Caki2 (cell line): Measurements from ENCODE around the gene SH3RF3. TPM values are rescaled to one million over a fixed set of nuclear protein-coding genes. Genes with fewer than 3 reads are reported as not detected.

Experiments
- DNase-seq: peaks from one replicate; pipeline ENCODE4 v3.0.0-alpha.2; 2015; ENCODE audit warnings: low read depth
- in situ Hi-C: cut with HindIII; loops from 2 replicates; pipeline ENCODE4 v1.10.0; 2016; ENCODE audit warnings: low sequenced_read_pairs, low pct_unique_long_range_greater_than_20kb, mixed read lengths
- total RNA-seq: library from RNA; depleted of rRNA; stranded (reverse); fragments of >200 nt; shearing (Covaris generic); gene quantifications from 2 replicates; pipeline ENCODE4 v1.2.3, GENCODE V29; 2014; ENCODE audit warnings: low replicate concordance

Gene SH3RF3
- total RNA-seq, 1 experiment from 2014 or later: 0.20 TPM

DNA sequence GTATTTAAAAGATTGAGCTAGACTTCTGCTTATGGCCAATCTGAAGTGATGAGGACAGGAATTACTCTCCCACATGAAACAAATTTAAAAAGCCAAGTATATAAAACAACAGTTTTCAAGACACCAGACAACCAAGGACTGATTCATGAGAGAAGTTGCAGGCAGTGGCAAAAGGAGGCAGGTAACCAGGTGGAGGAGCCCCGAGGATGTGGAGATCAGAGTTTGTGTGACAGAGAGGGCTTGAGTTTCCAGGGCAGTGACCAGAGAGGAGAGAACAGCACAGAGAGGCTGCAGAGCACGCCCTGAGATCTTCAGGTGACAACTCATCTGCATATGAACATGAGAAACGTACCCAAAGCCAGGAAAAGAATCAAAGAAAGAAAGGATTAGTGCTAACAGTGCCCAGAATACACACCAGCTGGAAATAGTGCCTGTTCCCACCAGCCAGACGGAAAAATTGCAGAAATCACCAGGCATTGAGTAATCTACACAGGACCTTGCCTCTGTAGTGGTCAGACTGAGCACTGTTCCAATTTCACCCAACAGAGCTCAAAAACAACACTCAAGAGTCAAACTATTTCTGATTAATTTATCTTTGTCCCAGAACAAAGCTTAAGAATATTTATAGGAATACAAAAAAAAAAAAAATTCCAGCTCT lies 311.6 kb downstream of the SH3RF3 start:
- no peak for DNase-seq
- in situ Hi-C loops: no loop called here

DNA sequence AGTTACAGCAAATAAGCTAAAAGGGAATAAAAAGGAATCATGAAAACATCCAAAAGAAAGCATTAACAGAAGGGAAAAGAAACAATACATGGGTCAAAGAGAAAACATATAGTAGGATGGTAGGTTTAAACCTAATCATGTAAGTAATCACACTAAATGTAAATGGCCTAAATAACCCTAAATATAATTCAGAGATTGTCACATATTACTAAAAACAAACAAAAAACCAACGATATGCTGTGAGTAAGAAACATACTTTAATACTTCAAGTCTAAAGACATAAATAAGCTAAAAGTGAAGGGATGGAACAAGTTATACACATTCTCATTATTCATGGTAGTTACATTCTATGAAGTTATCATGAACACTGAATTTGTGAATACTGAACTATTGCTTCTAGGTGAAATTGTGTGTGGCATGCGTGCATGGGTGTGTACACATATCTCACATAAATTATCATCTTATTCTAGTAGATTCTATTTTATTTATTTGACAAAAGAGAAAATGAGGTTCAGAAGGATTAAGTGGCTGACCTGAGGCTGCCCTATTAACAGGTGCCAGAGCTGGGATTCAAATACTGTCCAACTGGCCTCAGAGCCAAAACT lies 313.8 kb downstream of the SH3RF3 start:
- in situ Hi-C loops: no loop called here
- no peak for DNase-seq

DNA sequence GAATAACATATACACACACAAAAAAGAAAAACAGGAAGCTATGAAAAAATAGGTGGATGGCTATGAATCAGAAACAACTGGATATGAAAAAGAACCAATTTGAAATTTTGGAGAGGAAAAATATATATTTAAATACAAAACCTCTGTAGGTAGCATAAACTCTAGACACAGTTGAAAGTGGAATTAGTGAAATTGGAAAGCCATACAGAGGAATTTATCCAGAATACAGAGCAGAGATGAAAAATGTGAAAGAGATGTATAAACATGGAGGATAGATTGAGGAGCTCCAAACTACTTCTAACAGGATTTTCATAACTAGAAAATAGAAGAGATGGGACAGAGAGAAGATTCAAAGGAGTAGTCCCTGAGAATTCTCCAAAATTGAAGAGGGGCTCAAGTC lies 315.9 kb downstream of the SH3RF3 start:
- in situ Hi-C loops: no loop called here

DNA sequence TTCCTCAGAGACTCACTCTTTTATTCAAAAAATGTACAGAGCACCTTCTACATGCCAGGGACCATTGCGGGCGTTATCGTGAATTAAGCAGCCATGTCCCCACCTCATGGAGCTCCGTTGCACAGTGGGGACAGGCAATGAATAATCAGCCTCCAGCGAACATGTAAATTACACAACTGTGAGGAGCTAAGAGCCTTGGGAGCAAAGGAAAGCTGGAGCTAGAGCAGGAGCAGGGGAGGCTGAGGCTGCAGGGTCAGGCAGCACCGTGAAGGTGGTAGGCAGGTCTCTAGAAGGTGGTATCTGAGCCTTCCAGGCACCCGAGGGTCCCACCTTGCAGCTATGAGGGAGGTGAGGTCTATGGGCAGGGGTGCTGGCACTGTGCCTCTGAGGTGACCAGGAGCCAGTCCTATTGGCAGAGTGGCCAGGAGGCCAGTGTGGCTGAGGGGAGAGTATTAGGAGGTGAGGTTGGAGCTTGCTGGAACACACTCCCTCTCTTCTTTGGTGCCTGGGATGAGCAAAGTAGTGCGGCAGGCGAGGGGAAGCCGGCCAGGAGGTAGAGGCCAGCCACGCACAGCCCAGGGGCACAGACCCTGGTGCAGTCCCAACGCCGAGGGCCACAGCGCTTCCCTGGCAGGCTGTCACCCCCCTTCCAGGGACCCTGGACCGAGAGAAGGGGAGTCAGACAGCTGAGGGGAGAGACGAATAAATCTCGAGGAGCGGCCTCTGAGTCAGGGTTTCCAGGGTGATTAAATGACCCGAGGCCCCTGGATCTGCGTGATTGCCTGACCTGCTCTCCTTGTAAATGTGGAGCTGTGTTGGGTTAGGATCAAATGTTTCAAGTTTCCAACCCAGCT lies 317.5 kb downstream of the SH3RF3 start:
- in situ Hi-C loops: no loop called here
- DNase-seq: no peak

More for the DNA sequence above, 315.9 kb downstream of the SH3RF3 start:
- no peak for DNase-seq

DNA sequence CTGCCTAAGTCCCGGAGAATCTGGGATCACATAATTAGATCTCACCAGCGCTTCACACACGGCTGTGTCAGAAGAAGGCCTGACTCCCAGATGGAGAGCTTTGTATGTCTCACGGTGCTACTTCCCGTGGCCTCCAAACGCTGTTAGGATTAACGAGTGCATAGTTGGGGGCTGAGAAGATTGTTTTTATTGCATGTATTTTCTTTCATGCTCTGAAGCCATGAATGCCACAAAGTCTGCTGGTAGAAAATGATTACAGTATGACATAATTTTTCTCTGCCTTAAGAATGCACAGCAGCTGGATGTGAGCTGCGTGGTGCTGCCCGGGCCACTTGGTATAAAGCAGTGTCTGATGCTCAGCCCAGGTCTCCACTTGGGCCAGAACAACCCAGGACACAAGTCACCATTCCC lies 318.3 kb downstream of the SH3RF3 start:
- no peak for DNase-seq
- in situ Hi-C loops: no loop called here

DNA sequence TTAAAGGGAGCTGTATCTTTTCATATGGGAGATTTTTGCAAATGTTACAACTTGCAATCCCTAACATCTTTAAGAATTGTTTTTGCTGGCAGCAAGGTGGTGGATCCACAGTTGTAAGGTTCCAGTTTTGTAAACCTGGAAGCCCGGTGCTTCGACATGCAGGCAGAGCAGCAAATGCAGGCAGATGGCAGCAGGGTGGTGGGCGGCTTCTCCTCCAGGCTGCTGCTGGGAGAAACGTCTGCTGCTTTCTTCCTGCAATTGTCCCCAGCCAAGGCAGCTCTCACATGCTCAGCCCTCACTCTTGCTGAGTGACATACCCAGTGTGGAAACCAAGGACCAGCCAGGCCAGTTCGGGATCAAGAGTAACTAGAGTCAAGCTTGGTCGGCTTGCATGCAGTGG lies 318.8 kb downstream of the SH3RF3 start:
- in situ Hi-C loops: no loop called here
- DNase-seq: no peak

DNA sequence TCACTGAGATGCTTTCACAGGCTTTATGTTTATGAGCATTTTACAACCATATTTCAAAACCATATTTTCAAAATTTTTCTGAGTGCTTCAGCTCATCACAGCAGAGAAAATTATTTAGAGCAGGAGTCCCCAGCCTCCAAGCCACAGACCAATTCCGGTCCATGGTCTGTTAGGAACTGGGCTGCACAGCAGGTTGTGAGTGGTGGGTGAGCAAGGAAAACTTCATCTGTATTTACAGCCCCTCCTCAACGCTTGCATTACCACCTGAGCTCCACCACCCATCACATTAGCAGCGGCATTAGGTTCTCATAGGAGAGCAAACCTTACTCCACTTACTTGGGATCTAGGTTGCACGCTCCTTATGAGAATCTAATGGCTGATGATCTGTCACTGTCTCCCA lies 319.2 kb downstream of the SH3RF3 start:
- no peak for DNase-seq
- in situ Hi-C loops: no loop called here

DNA sequence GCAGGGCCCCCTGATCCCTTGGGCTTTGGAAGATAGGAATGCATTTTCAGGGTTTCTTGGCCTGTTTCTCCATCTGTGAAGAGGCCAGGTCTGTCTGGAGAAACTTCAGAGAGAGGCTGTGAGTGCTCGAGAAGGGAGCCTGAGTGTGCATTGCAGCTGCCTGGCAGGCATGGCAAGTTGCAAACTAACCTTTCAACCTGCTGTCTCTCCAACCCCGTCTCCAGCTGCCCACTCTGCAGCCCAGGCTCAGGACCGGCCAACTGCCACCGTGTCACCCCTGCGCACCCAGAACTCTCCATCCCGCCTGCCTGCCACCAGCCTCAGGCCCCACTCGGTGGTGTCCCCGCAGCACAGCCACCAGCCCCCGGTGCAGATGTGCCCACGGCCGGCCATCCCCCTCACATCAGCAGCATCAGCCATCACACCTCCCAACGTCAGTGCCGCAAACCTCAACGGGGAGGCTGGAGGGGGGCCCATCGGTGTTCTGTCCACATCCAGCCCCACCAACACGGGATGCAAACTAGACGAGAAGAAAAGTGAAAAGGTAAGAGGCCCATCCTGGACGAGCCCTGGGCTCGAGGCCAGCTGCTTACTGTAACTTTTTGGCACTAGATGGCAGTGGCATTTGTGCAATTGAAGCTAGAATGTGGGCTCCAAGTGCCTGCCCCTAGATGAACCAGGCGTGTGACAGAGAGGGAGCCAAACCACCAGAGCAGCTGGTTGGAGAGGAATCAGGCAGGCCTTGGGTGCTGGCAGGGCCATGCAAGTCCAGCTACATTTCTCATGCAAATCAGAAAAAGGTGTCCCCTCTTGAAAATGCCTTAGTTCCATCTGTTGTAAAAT lies 320.2 kb downstream of the SH3RF3 start:
- DNase-seq: no peak

DNA sequence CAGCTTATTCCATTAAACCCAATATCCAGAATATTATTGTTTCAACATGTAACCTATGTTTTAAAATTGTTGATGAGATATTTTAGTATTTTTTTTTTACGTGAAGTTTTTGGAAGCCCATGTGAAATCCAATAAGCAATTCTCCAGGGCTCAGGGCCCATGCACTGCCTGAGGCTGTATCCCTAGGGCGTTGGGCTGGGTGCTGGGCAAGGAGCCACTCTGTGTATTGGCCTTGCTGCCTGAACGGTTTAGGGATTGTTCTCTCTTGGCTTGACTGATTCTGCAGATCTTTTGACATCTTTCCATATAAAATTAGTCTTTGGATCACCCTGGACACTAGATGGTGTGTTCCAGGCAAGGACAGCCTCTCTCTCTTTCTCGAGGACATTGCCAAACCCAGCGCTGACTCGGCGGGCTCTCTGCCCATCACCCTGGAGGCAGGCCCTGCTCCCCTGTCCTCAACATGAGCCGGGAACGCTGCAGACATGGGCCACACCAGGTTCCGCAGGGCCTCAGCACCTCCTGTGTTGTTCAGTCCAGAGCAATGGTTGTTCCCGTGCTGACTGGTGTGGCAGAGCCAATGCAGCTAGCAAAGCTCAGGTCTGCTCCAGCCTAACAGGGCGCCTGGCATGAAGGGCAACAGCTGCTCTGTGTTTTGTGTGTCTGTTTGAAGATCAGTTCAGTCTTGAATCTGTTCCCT lies 321.7 kb downstream of the SH3RF3 start:
- in situ Hi-C loops: no loop called here
- no peak for DNase-seq

More for the DNA sequence above, 320.2 kb downstream of the SH3RF3 start:
- in situ Hi-C loops: no loop called here

DNA sequence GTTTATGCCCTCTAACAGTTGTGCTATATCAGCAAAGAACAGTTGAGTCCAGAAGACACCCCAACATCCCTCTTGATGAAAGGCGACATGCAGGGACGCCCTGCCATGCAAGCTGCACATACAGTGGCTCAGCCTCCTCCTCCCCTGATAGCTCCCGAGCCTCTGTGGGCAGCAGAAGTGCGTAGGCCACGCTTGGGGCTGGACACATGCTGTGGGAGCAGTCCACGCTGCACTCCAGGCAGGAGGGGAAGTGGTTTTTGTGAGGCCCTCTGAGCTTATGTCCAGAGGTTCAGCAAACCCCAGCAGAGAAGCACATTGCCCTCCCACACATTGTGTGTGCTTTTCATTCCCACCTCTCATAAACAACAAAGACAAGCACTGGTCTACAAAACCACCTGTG lies 322.7 kb downstream of the SH3RF3 start:
- in situ Hi-C loops: no loop called here
- DNase-seq: no peak

DNA sequence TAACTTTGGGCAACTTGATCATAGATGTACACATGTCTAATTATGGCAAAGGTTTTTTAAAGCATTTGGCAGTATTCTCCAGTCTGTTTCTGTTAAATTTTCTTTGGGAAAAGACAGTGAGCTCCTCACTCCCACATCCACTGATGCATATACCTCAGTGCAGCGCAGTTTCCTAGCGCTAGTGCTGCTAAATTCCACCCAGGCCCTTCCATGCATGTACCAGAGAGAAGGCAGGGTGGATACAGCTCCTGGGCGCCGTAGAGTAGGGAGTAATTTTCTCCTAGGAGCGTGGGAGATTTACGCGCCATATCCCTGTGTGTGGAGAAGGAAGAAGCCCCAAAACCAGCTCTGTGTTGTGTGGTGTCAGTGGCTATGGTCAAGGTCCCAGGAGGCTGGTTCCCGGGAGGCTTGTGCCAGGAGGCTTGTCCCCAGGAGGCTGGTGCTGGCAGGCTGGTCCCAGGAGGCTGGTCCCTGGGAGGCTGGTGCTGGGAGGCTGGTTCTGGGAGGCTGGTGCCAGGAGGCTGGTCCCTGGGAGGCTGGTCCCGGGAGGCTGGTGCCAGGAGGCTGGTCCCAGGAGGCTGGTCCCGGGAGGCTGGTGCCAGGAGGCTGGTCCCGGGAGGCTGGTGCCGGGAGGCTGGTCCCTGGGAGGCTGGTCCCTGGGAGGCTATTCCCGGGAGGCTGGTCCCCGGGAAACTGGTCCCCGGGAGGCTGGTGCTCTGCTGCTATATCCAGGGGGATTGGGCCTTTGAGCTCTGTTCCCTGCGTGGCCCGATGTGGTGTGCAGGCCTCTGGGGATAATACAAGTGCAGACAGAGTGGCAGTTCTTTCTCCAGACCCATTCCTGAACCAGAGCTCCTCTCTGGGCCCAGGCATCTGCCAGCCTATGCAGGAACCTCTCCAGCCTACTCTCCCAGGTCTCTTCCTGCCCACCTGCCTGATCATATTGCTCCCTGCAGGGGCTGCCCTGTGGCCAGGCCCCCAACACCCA lies 323.6 kb downstream of the SH3RF3 start:
- DNase-seq: no peak
- in situ Hi-C loops: no loop called here

DNA sequence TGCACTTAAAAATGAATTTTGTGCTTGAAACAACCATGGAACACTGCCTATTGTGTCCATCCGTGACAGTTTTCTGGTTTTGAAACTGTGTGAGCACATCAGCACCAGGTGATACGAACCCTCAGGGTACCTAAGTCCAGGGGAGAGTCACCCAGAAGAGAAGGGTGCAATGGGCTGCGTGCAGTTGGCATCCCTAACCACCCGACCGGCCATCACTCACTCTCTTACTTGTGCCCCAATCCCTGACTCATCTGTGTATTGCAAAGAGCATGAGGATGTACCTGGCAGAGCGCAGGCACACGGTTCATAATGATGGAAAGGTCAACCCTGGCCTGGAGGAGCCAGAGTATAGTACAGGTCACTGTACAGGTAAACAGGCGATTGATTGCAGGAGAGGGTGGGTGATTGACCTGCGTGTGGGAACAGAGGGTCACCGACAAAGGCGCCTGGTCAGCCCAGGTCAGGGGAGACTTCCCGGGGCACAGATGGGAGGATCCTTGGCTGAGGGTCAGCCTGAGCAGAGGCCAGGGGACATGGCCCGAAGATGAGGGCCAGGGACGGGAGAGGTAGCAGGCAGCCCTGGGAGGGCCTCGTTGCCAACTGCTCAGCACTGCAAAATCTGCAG lies 324.5 kb downstream of the SH3RF3 start:
- in situ Hi-C loops: no loop called here
- no peak for DNase-seq

DNA sequence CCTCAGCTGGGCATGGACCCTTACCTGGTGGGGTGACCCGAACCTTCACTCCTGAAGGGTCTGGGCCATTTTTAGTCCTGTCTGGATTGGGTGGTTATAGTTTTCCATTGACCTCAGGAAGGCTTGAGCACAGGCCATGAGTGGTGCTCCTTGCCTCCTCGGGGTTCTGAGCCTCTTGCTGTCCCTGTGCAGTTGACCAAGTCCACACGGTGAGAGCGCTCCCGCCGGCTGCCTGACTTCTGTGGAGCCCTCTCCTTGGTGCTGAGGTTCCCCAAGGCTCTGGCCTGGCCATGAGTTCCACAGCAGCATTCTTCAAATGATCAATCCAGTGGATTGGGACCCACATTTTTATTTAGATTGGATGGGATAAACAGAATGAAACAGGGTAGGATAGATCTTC lies 325.3 kb downstream of the SH3RF3 start:
- no peak for DNase-seq
- in situ Hi-C loops: no loop called here

DNA sequence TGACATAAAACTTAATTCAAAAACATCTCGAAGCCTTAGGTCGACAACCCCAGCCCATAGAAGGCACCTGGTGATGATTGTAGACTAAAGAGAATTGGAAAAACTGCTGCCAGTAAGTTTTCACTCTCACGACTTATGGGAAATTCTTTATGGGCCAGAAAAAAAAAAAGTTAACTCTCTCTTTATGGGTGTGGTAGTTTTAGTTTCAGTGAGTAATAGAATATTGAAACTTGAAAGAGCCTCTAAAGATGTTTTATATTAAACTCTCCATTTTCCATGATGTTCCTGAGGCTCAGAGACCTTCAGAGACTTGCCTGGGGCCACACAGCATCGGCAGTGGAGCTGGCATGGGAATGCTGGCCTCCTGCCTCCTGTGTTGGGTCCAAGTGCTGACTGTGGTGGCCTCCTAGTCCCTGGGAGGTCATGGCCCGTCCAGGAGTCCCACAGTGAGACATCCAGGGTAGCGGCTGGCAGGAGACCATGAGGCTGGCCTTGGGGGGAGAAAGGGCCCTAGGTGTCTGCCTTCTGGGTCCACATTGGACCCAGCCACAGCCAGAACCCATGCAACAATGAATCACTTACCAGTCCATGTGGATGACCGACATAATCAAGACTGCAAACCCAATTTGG lies 325.9 kb downstream of the SH3RF3 start:
- DNase-seq: no peak
- in situ Hi-C loops: no loop called here

DNA sequence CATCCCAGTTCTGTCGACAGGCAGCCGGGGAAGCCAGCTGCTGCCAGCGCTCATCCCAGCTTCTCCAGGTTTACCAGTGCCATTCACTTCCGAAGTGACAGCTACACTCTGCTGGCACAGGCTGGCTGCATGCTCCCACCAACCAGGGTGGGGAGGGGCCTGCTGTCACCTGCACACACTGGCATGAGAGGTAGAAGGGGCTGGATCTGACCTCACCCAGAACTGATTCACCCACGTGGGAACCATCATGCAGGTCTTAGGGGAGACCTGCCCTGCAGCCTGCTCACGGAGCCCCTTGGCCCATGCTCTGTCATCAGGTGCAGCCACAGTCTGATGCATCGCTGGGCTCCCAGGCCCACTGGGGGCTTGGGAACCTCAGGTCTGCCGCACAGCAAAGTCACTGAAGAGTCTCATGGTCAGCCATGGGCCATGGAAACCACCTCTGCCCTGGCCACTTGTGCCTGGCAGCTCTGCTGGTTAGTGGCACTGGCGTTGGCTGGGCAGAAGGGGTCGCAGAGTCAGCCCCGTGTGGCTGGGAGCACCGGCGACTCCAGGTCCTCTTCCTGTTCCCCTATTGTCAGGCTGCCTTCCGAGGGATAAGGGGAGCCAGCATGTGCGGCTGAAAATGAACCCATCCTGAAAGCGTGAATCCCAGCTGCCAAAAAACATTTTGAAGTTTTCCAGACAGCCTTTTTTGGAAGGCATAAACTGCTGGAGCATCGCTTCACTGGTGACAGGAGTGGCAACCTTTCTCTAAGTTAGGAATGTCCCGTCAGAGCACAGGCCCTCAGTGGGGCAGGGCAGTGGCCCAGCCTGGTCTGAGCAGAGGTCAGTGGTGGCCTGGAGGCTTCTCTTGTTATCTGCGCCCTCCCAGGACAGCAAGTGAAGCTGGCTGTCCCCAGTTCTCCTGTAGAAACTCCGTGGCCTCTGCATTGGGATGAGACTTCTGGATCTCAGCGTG lies 327.0 kb downstream of the SH3RF3 start:
- no peak for DNase-seq
- in situ Hi-C loops: no loop called here
